H1 (cell line): ENCODE results near the gene MAK. TPM values are rescaled to one million over a fixed set of nuclear protein-coding genes. Genes with fewer than 3 reads are reported as not detected.

Experiments used
- CTCF ChIA-PET: fragments of 300-600 bp; sonication (Branson Sonifier 250); formaldehyde crosslinking; loops from one replicate; lab custom pipeline; 2021; ENCODE audit not compliant: partially characterized antibody; lab: Charles Lee
- POLR2A ChIA-PET: fragments of 300-600 bp; sonication (Branson Sonifier 250); formaldehyde crosslinking; loops from one replicate; lab custom pipeline; 2021; ENCODE audit warnings: inconsistent platforms; ENCODE audit not compliant: partially characterized antibody; lab: Charles Lee
- DNase-seq, 2 experiments: peaks; one replicate each; pipeline versions ENCODE4 v3.0.0 to v3.0.0-alpha.2; 2010 to 2022; ENCODE audit warnings: low spot score in 2 of 2, low read depth in 1 of 2, mixed read lengths in 1 of 2
- FAIRE-seq: peaks from 2 replicates; lab custom pipeline; 2011; peaks lifted over from hg19 to GRCh38; lab: Jason Lieb, UNC
- H2AFZ ChIP-seq: 2 replicates; pipeline ENCODE4 v1.8.1; 2012; ENCODE audit warnings: low read length, inconsistent platforms
- H2AK5ac ChIP-seq: 2 replicates; pipeline ENCODE4 v1.6.1; 2013; ENCODE audit warnings: low read depth, low read length
- H2BK120ac ChIP-seq: replicated peaks from 2 replicates; pipeline ENCODE3; 2013; ENCODE audit warnings: low read depth, low read length, inconsistent platforms
- H2BK12ac ChIP-seq: 2 replicates; pipeline ENCODE4 v1.6.1; 2013; ENCODE audit warnings: low read depth, low read length
- H2BK15ac ChIP-seq: 2 replicates; pipeline ENCODE4 v1.6.1; 2013; ENCODE audit warnings: low read length
- H2BK20ac ChIP-seq: 2 replicates; pipeline ENCODE4 v1.6.1; 2013; ENCODE audit warnings: low read length
- H2BK5ac ChIP-seq: 2 replicates; pipeline ENCODE4 v1.6.1; 2013; ENCODE audit warnings: low read depth, low read length
- H3K14ac ChIP-seq: 2 replicates; pipeline ENCODE4 v1.6.1; 2013; ENCODE audit warnings: inconsistent platforms; ENCODE audit not compliant: insufficient read length
- H3K18ac ChIP-seq: 2 replicates; pipeline ENCODE4 v1.6.1; 2013; ENCODE audit warnings: low read length; ENCODE audit errors: extremely low read depth
- H3K23ac ChIP-seq: 2 replicates; pipeline ENCODE4 v1.6.1; 2013; ENCODE audit warnings: inconsistent platforms; ENCODE audit not compliant: insufficient read length
- H3K23me2 ChIP-seq: 2 replicates; pipeline ENCODE4 v1.6.1; 2013; ENCODE audit warnings: low read depth, low read length
- H3K27ac ChIP-seq: 2 replicates; pipeline ENCODE4 v1.6.1; 2011; ENCODE audit warnings: low read depth, low read length, inconsistent platforms
- H3K27me3 ChIP-seq, 4 experiments: replicated peaks in 1 of 4; 1 replicate in 1 of 4; 2 replicates in 3 of 4; pipeline versions ENCODE4 v1.6.1 to v1.8.1; 2011 to 2013; ENCODE audit warnings: low read length in 3 of 4, mild to moderate bottlenecking in 3 of 4, inconsistent platforms in 2 of 4, mixed read lengths in 2 of 4, moderate library complexity in 1 of 4; ENCODE audit not compliant: control insufficient read depth in 3 of 4, insufficient read depth in 3 of 4; ENCODE audit errors: extremely low read depth in 1 of 4
- H3K36me3 ChIP-seq, 4 experiments: 2 replicates each; pipeline versions ENCODE4 v1.6.1 to v1.8.1; 2011 to 2013; ENCODE audit warnings: mild to moderate bottlenecking in 4 of 4, low read length in 3 of 4, moderate library complexity in 2 of 4, control low read depth in 1 of 4, inconsistent platforms in 1 of 4; ENCODE audit not compliant: insufficient read depth in 4 of 4, control insufficient read depth in 2 of 4
- H3K4ac ChIP-seq: replicated peaks from 2 replicates; pipeline ENCODE3; 2013; ENCODE audit warnings: low read length, low read depth, mixed read lengths, inconsistent platforms; ENCODE audit not compliant: insufficient read length
- H3K4me1 ChIP-seq, 4 experiments: replicated peaks in 1 of 4; 1 replicate in 1 of 4; 2 replicates in 3 of 4; pipeline versions ENCODE4 v1.6.1 to v1.8.1; 2011 to 2013; ENCODE audit warnings: low read length in 3 of 4, inconsistent platforms in 2 of 4, mixed read lengths in 1 of 4; ENCODE audit not compliant: insufficient read depth in 4 of 4, control insufficient read depth in 3 of 4
- H3K4me2 ChIP-seq, 2 experiments: 2 replicates each; pipeline versions ENCODE4 v1.6.1 to v1.8.1; 2011 to 2013; ENCODE audit warnings: low read depth in 2 of 2, low read length in 2 of 2, control low read depth in 1 of 2, inconsistent platforms in 1 of 2, mild to moderate bottlenecking in 1 of 2; ENCODE audit not compliant: insufficient read depth in 1 of 2
- H3K4me3 ChIP-seq, 4 experiments: fragments of 200-600, 300-600 bp in 1 of 4; sonication (generic), shearing (Covaris generic), sonication (Bioruptor Twin) in 1 of 4; 2 replicates each; pipeline versions ENCODE4 v1.5.1 to v1.8.1; 2011 to 2016; ENCODE audit warnings: low read length in 4 of 4, low read depth in 3 of 4, control low read depth in 2 of 4, inconsistent platforms in 2 of 4, mild to moderate bottlenecking in 2 of 4, mixed read lengths in 1 of 4, moderate library complexity in 1 of 4; ENCODE audit not compliant: insufficient read depth in 2 of 4; ENCODE audit errors: extremely low read depth in 1 of 4
- H3K56ac ChIP-seq: replicated peaks from 2 replicates; pipeline ENCODE3; 2013; ENCODE audit warnings: low read depth, mild to moderate bottlenecking, mixed read lengths, low read length, inconsistent platforms; ENCODE audit not compliant: insufficient read length
- H3K79me1 ChIP-seq: 2 replicates; pipeline ENCODE4 v1.6.1; 2013; ENCODE audit warnings: low read depth, low read length, control low read depth
- H3K79me2 ChIP-seq, 2 experiments: 2 replicates each; pipeline versions ENCODE4 v1.6.1 to v1.8.1; 2012 to 2013; ENCODE audit warnings: low read length in 2 of 2, mild to moderate bottlenecking in 2 of 2, inconsistent platforms in 1 of 2; ENCODE audit not compliant: insufficient read depth in 2 of 2, control insufficient read depth in 1 of 2
- H3K9ac ChIP-seq, 4 experiments: replicated peaks in 1 of 4; 1 replicate in 1 of 4; 2 replicates in 3 of 4; pipeline versions ENCODE4 v1.6.1 to v1.8.1; 2011 to 2013; ENCODE audit warnings: low read depth in 3 of 4, low read length in 3 of 4, control low read depth in 2 of 4, mild to moderate bottlenecking in 2 of 4, moderate library complexity in 2 of 4, inconsistent platforms in 1 of 4; ENCODE audit errors: extremely low read depth in 1 of 4
- H3K9me3 ChIP-seq, 2 experiments: 2 replicates each; pipeline versions ENCODE4 v1.6.1 to v1.8.1; 2012 to 2013; ENCODE audit warnings: mild to moderate bottlenecking in 2 of 2, moderate library complexity in 2 of 2, control low read depth in 1 of 2, inconsistent platforms in 1 of 2, low read depth in 1 of 2, low read length in 1 of 2, mixed read lengths in 1 of 2; ENCODE audit not compliant: insufficient read depth in 2 of 2
- H4K20me1 ChIP-seq, 2 experiments: replicated peaks in 1 of 2; 2 replicates each; pipeline versions ENCODE3 to v1.8.1; 2011 to 2013; ENCODE audit warnings: inconsistent platforms in 2 of 2, low read length in 2 of 2, mild to moderate bottlenecking in 1 of 2; ENCODE audit not compliant: insufficient read depth in 2 of 2, control insufficient read depth in 1 of 2
- H4K5ac ChIP-seq: 2 replicates; pipeline ENCODE4 v1.6.1; 2013; ENCODE audit warnings: low read length, low read depth, mixed read lengths, inconsistent platforms; ENCODE audit not compliant: insufficient read length
- H4K8ac ChIP-seq: 2 replicates; pipeline ENCODE4 v1.8.0; 2013; ENCODE audit warnings: mild to moderate bottlenecking, moderate library complexity, low read length, inconsistent platforms; ENCODE audit not compliant: insufficient read depth; ENCODE audit errors: extremely low read depth
- H4K91ac ChIP-seq: replicated peaks from 2 replicates; pipeline ENCODE3; 2013; ENCODE audit warnings: low read length, mixed read lengths, inconsistent platforms; ENCODE audit not compliant: insufficient read length
- ASH2L ChIP-seq: fragments of 200-600, 300-600 bp; sonication (generic); IDR thresholded peaks from one replicate; pipeline ENCODE4 v1.7.1; 2017; ENCODE audit warnings: low read length
- BCL11A ChIP-seq, 2 experiments: IDR thresholded peaks; one replicate each; pipeline ENCODE4 v1.6.1; 2011; ENCODE audit warnings: low read depth in 2 of 2, low read length in 2 of 2, mild to moderate bottlenecking in 2 of 2
- CHD2 ChIP-seq: IDR thresholded peaks from 2 replicates; pipeline ENCODE4 v1.6.1; 2012; ENCODE audit warnings: low read length, improper control_type of control experiment
- CREB1 ChIP-seq: IDR thresholded peaks from 2 replicates; pipeline ENCODE4 v1.6.1; 2012; ENCODE audit warnings: inconsistent platforms
- CTBP2 ChIP-seq: IDR thresholded peaks from 2 replicates; pipeline ENCODE4 v1.7.0; 2011; ENCODE audit warnings: borderline replicate concordance, mild to moderate bottlenecking, moderate library complexity, mixed read lengths, low read length; ENCODE audit not compliant: insufficient read depth, insufficient read length
- EP300 ChIP-seq, 2 experiments: IDR thresholded peaks; 1 replicate in 1 of 2; 2 replicates in 1 of 2; pipeline ENCODE4 v1.6.1; 2011 to 2012; ENCODE audit warnings: low read depth in 2 of 2, low read length in 2 of 2, mild to moderate bottlenecking in 2 of 2, borderline replicate concordance in 1 of 2, inconsistent platforms in 1 of 2, moderate library complexity in 1 of 2
- KDM4A ChIP-seq: IDR thresholded peaks from one replicate; pipeline ENCODE4 v1.7.1; 2012; ENCODE audit warnings: low read depth, mild to moderate bottlenecking, moderate library complexity, low read length, inconsistent platforms; ENCODE audit not compliant: severe bottlenecking
- NANOG ChIP-seq: IDR thresholded peaks from 2 replicates; pipeline ENCODE4 v1.6.1; 2011; ENCODE audit warnings: low read length, low read depth, mild to moderate bottlenecking, inconsistent platforms; ENCODE audit not compliant: insufficient read depth, poor library complexity, severe bottlenecking
- NRF1 ChIP-seq: IDR thresholded peaks from 2 replicates; pipeline ENCODE4 v1.6.1; 2011; ENCODE audit warnings: mild to moderate bottlenecking, low read depth, low read length, improper control_type of control experiment
- RXRA ChIP-seq: IDR thresholded peaks from 2 replicates; pipeline ENCODE4 v1.6.1; 2011; ENCODE audit warnings: low read depth, mild to moderate bottlenecking, low read length, moderate library complexity; ENCODE audit not compliant: insufficient read depth
- SP2 ChIP-seq: IDR thresholded peaks from 2 replicates; pipeline ENCODE4 v1.6.1; 2012; ENCODE audit warnings: mild to moderate bottlenecking, low read length, inconsistent platforms
- TCF12 ChIP-seq: IDR thresholded peaks from 2 replicates; pipeline ENCODE4 v1.6.1; 2011; ENCODE audit warnings: low read depth, mild to moderate bottlenecking, low read length
- WGBS, 2 experiments: shearing (Covaris generic) in 1 of 2; methylation state at CpG; one replicate each; pipeline versions ENCODE4 v1.1.6 to v1.1.7; 2013 to 2015; ENCODE audit warnings: low lambda C conversion rate in 2 of 2, mixed read lengths in 2 of 2, inconsistent platforms in 1 of 2, low coverage in 1 of 2, missing lambda C conversion rate in 1 of 2; ENCODE audit not compliant: insufficient replicate concordance in 2 of 2, insufficient coverage in 1 of 2, insufficient read length in 1 of 2; ENCODE audit errors: extremely low coverage in 1 of 2, missing lambda C conversion rate in 1 of 2; 5-methylcytosine and 5-hydroxymethylcytosine counted together
- polyA plus RNA-seq, 7 experiments: library from polyadenylated mRNA; depleted of rRNA in 3 of 7; stranded (reverse) in 5 of 7; unstranded in 2 of 7; fragments of >200 nt in 5 of 7; fragments of 200-250 nt in 2 of 7; gene quantifications; 1 replicate in 5 of 7; 2 replicates in 1 of 7; 4 replicates in 1 of 7; pipeline versions ENCODE4 v1.2.1 to v1.2.3, GENCODE V29; 2011 to 2013; ENCODE audit warnings: missing spikeins in 2 of 7, mixed read lengths in 2 of 7
- total RNA-seq: library from RNA; stranded (reverse); fragmentation: NEBNext Ultra II Directional; extraction: Animal tissue kit (Norgen Biotek cat#: 25700); gene quantifications from 2 replicates; pipeline ENCODE4 v1.2.1, GENCODE V29; 2021
- TF ChIP-seq, protein P1 (sequence below): IDR thresholded peaks from 2 replicates; pipeline ENCODE4 v1.6.1; 2011; ENCODE audit warnings: low read length, improper control_type of control experiment

Gene MAK
- total and polyA plus RNA-seq, 2 of the 8 experiments (the other 6 are each of a cell fraction or from before 2014, with no cell fraction given) = 0.08 to 0.37 TPM

DNA sequence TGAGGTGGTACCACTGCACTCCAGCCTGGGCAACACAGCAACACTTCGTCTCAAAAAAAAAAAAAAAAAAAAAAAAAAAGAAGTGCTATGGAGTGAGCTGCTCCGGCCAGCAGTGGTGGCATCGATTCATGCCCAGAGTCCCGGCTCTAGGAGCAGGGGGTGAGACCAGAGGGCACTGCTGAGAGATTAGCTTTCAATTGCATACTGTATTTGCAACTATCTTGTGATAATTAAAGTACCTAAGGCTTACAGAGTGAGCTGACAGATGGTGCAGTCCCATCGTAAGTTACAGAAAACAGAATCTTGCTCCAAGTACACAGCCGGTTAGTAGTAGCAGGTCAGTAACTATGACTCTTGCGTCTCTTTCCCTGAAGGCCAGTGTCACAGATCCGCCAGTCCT lies 59.3 kb downstream of the MAK start:
- FAIRE-seq (no peak), DNase-seq (no peak)
- H3K23me2 ChIP-seq = no peaks in the 10 kb centered on the region
- no peak overlapping the region for H2BK15ac ChIP-seq
- no peaks in the 10 kb centered on the region for H3K4me1 ChIP-seq
- no peak overlapping the region for H3K56ac ChIP-seq
- no peak overlapping the region for H3K4me3 ChIP-seq
- no peak overlapping the region for H4K5ac ChIP-seq
- H2BK5ac ChIP-seq = no peak overlapping the region
- H3K79me2 ChIP-seq = no peaks in the 10 kb centered on the region
- H3K36me3 ChIP-seq = peaks cover 0 to 15% (median 5%) of the 10 kb centered on the region in 4 experiments; a peak in 4 of 8 replicates
- H3K9me3 ChIP-seq = no peaks in the 10 kb centered on the region
- H4K20me1 ChIP-seq = no peaks in the 10 kb centered on the region
- ChIA-PET CTCF (interaction anchor here (0.7 to 2.4 kb wide), 5 partner anchors 8 to 301 kb away, joined by 3 to 8 read pairs (median 3); no protein-coding TSS in a partner anchor), POLR2A (no interaction called here)
- no peak overlapping the region for H3K27ac ChIP-seq
- no peak overlapping the region for H4K91ac ChIP-seq
- no peak overlapping the region for H3K14ac ChIP-seq
- H3K79me1 ChIP-seq = no peaks in the 10 kb centered on the region
- 93% methylated on average over 7 of the region's 8 CpGs; no CpG with 5 or more reads in 1 of the 2 experiments for WGBS, 2 experiments
- H3K4me2 ChIP-seq = no peak overlapping the region
- H3K27me3 ChIP-seq = no peaks in the 10 kb centered on the region; a peak in 1 of 7 replicates
- H3K9ac ChIP-seq = no peak overlapping the region
- H2BK12ac ChIP-seq = no peak overlapping the region
- no peak overlapping the region for H3K23ac ChIP-seq
- H4K8ac ChIP-seq = no peak overlapping the region
- no peak overlapping the region for H3K18ac ChIP-seq
- H3K4ac ChIP-seq = no peak overlapping the region
- no peak overlapping the region for H2AFZ ChIP-seq
- no peak overlapping the region for H2BK120ac ChIP-seq
- no peak overlapping the region for H2BK20ac ChIP-seq
- H2AK5ac ChIP-seq = no peak overlapping the region
- no peak for TF ChIP-seq EP300 (IDR thresholded peaks at IDR 0.05; ENCODE audit: borderline replicate concordance in 1 of 2, low read depth in 2 of 2, low read length in 2 of 2)
- no peak for TF ChIP-seq NRF1
- no peak for TF ChIP-seq BCL11A (IDR thresholded peaks at IDR 0.05; ENCODE audit: low read depth in 2 of 2, low read length in 2 of 2)
- no peak for TF ChIP-seq SP2
- TF ChIP-seq TCF12 = no peak
- TF ChIP-seq, protein P1, sequence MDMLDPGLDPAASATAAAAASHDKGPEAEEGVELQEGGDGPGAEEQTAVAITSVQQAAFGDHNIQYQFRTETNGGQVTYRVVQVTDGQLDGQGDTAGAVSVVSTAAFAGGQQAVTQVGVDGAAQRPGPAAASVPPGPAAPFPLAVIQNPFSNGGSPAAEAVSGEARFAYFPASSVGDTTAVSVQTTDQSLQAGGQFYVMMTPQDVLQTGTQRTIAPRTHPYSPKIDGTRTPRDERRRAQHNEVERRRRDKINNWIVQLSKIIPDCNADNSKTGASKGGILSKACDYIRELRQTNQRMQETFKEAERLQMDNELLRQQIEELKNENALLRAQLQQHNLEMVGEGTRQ = no peak
- TF ChIP-seq CHD2 = no peak
- no peak for TF ChIP-seq CTBP2
- no peak for TF ChIP-seq ASH2L
- no peak for TF ChIP-seq KDM4A
- no peak for TF ChIP-seq NANOG
- TF ChIP-seq RXRA = no peak
- no peak for TF ChIP-seq CREB1
